Liver (tissue), 9 donors: Measurements from ENCODE around the gene FLAD1. TPM values are rescaled to one million over a fixed set of nuclear protein-coding genes. Genes with fewer than 3 reads are reported as not detected.

Experiments
- DNase-seq: peaks from one replicate; pipeline ENCODE4 v3.0.0-alpha.2; 2017; ENCODE audit warnings: low spot score
- H3K27ac ChIP-seq, 2 donors: one replicate each; pipeline ENCODE4 v1.7.0; 2013; ENCODE audit warnings: inconsistent platforms in 2 of 2, low read length in 2 of 2, control low read depth in 1 of 2, low read depth in 1 of 2, mild to moderate bottlenecking in 1 of 2
- H3K27me3 ChIP-seq, 4 donors: one replicate each; pipeline versions ENCODE4 v1.6.1 to v1.7.0; 2013; ENCODE audit warnings: low read length in 3 of 4, inconsistent platforms in 1 of 4, mild to moderate bottlenecking in 1 of 4, moderate library complexity in 1 of 4; ENCODE audit not compliant: control insufficient read depth in 4 of 4, insufficient read depth in 4 of 4
- H3K36me3 ChIP-seq, 4 donors: one replicate each; pipeline versions ENCODE4 v1.6.1 to v1.7.0; 2013; ENCODE audit warnings: low read length in 3 of 4, mild to moderate bottlenecking in 3 of 4, low read depth in 1 of 4, moderate library complexity in 1 of 4; ENCODE audit not compliant: control insufficient read depth in 4 of 4, insufficient read depth in 3 of 4
- H3K4me1 ChIP-seq, 4 donors: one replicate each; pipeline versions ENCODE4 v1.6.1 to v1.7.0; 2013; ENCODE audit warnings: low read length in 3 of 4, mild to moderate bottlenecking in 3 of 4, moderate library complexity in 1 of 4; ENCODE audit not compliant: control insufficient read depth in 4 of 4, insufficient read depth in 4 of 4
- H3K4me3 ChIP-seq, 3 donors: one replicate each; pipeline versions ENCODE4 v1.6.1 to v1.7.0; 2013; ENCODE audit warnings: low read length in 3 of 3, control low read depth in 1 of 3, low read depth in 1 of 3, mild to moderate bottlenecking in 1 of 3
- H3K9ac ChIP-seq, 2 donors: one replicate each; pipeline ENCODE4 v1.7.0; 2013; ENCODE audit warnings: low read length in 2 of 2, mild to moderate bottlenecking in 2 of 2, moderate library complexity in 2 of 2, control low read depth in 1 of 2, low read depth in 1 of 2
- H3K9me3 ChIP-seq, 4 donors: one replicate each; pipeline versions ENCODE4 v1.6.1 to v1.7.0; 2013; ENCODE audit warnings: low read length in 3 of 4; ENCODE audit not compliant: control insufficient read depth in 4 of 4
- CTCF ChIP-seq: fragments of 150-350 bp; IDR thresholded peaks from 2 replicates; pipeline ENCODE4 v1.5.1; 2017; ENCODE audit warnings: improper control_type of control experiment, low read depth, low read length; ENCODE audit not compliant: missing input control
- EGR1 ChIP-seq, 2 donors: IDR thresholded peaks; 2 replicates each; pipeline ENCODE4 v1.6.1; 2016 to 2018; ENCODE audit warnings: antibody characterized with exemption in 2 of 2, low read depth in 2 of 2
- FOXA1 ChIP-seq: IDR thresholded peaks from 2 replicates; pipeline ENCODE4 v1.6.1; 2016; ENCODE audit warnings: antibody characterized with exemption
- FOXA2 ChIP-seq: IDR thresholded peaks from 2 replicates; pipeline ENCODE4 v1.6.1; 2016; ENCODE audit warnings: antibody characterized with exemption
- GABPA ChIP-seq, 2 donors: IDR thresholded peaks in 1 of 2; conservative IDR thresholded peaks in 1 of 2; 2 replicates each; pipeline ENCODE4 v1.6.1; 2016; ENCODE audit warnings: antibody characterized with exemption in 2 of 2, mild to moderate bottlenecking in 1 of 2, moderate library complexity in 1 of 2
- HNF4A ChIP-seq, 2 donors: conservative IDR thresholded peaks; 2 replicates each; pipeline ENCODE4 v1.6.1; 2016; ENCODE audit warnings: antibody characterized with exemption in 2 of 2, mild to moderate bottlenecking in 2 of 2
- HNF4G ChIP-seq: IDR thresholded peaks from 2 replicates; pipeline ENCODE4 v1.6.1; 2016; ENCODE audit warnings: antibody characterized with exemption
- JUND ChIP-seq, 2 donors: IDR thresholded peaks; 2 replicates each; pipeline ENCODE4 v1.6.1; 2016; ENCODE audit warnings: antibody characterized with exemption in 2 of 2
- NR2F2 ChIP-seq: IDR thresholded peaks from 2 replicates; pipeline ENCODE4 v1.6.1; 2016; ENCODE audit warnings: antibody characterized with exemption
- RAD21 ChIP-seq, 2 donors: IDR thresholded peaks; 2 replicates each; pipeline ENCODE4 v1.6.1; 2016; ENCODE audit warnings: antibody characterized with exemption in 2 of 2, mild to moderate bottlenecking in 2 of 2
- RXRA ChIP-seq, 2 donors: IDR thresholded peaks; 2 replicates each; pipeline ENCODE4 v1.6.1; 2017 to 2018; ENCODE audit warnings: antibody characterized with exemption in 2 of 2, mild to moderate bottlenecking in 1 of 2
- TAF1 ChIP-seq: conservative IDR thresholded peaks from 2 replicates; pipeline ENCODE4 v1.6.1; 2016; ENCODE audit warnings: antibody characterized with exemption, mild to moderate bottlenecking
- YY1 ChIP-seq: IDR thresholded peaks from 2 replicates; pipeline ENCODE4 v1.6.1; 2016; ENCODE audit warnings: antibody characterized with exemption, mild to moderate bottlenecking
- WGBS: extraction: QIAGEN DNeasy Blood & Tissue Kit; methylation state at CpG from one replicate; pipeline ENCODE4 v1.1.7; 2013; 5-methylcytosine and 5-hydroxymethylcytosine counted together
- polyA plus RNA-seq, 2 donors: library from polyadenylated mRNA; stranded (reverse) in 1 of 2; unstranded in 1 of 2; fragments of 200-250 nt in 1 of 2; fragments of >200 nt in 1 of 2; fragmentation: Nextera tagmentation in 1 of 2; extraction: Ambion mirVana in 1 of 2; gene quantifications; one replicate each; pipeline versions ENCODE4 v1.2.1 to v1.2.3, GENCODE V29; 2013 to 2015
- total RNA-seq, 2 donors: library from RNA; depleted of rRNA; stranded (reverse); fragments of >200 nt; gene quantifications; one replicate each; pipeline ENCODE4 v1.2.3, GENCODE V29; 2014
- TF ChIP-seq, protein P1 (sequence below): IDR thresholded peaks from 2 replicates; pipeline ENCODE4 v1.6.1; 2016; ENCODE audit warnings: antibody characterized with exemption, mild to moderate bottlenecking
- TF ChIP-seq, protein P2 (sequence below): IDR thresholded peaks from 2 replicates; pipeline ENCODE4 v1.6.1; 2016; ENCODE audit warnings: antibody characterized with exemption
- TF ChIP-seq, protein P3 (sequence below): IDR thresholded peaks from 2 replicates; pipeline ENCODE4 v1.6.1; 2016; ENCODE audit warnings: antibody characterized with exemption
- TF ChIP-seq, protein P4 (sequence below): IDR thresholded peaks from 2 replicates; pipeline ENCODE4 v1.6.1; 2016; ENCODE audit warnings: antibody characterized with exemption
- donor health status: healthy.
- donor health status: healthy.
- donor health status: healthy.
- donor health status: healthy.
- donor health status: healthy.

FLAD1 gene
- total and polyA plus RNA-seq, 4 donors: 10.4 to 31.6 (median 22.5) TPM

- no peak overlapping the region for H3K9ac ChIP-seq
- peaks cover 7 to 43% (median 32%) of the 10 kb centered on the region in 4 donors for H3K36me3 ChIP-seq
- WGBS: 95% methylated on average over 3 of the region's 3 CpGs
- H3K4me3 ChIP-seq: no peak overlapping the region
- H3K27ac ChIP-seq: peak overlapping the region; percentile 89 to 99
- DNase-seq: no peak
- no peaks in the 10 kb centered on the region for H3K9me3 ChIP-seq
- TF ChIP-seq RXRA (IDR thresholded peaks at IDR 0.05) (no peak), HNF4A (conservative IDR thresholded peaks at IDR 0.05) (no peak), TAF1 (no peak)
- H3K27me3 ChIP-seq: no peaks in the 10 kb centered on the region
- peaks cover 13 to 48% (median 26%) of the 10 kb centered on the region in 4 donors for H3K4me1 ChIP-seq
These were observed 14.4 kb upstream of the FLAD1 start for GRCh38 chr1:154968731-154969130.

GRCh38 chr1:154969246-154969645 is 13.9 kb upstream of the FLAD1 start:
- 73% methylated on average over 5 of the region's 5 CpGs for WGBS
- Histone ChIP-seq H3K9me3 (no peaks in the 10 kb centered on the region), H3K36me3 (peaks cover 7 to 38% (median 30%) of the 10 kb centered on the region in 4 donors), H3K4me1 (peaks cover 13 to 44% (median 26%) of the 10 kb centered on the region in 4 donors), H3K27me3 (no peaks in the 10 kb centered on the region), H3K4me3 (peak overlapping the region in 1 of 3 donors; percentile 37), H3K9ac (no peak overlapping the region), H3K27ac (peak overlapping the region; percentile 89 to 99)
- DNase-seq: no peak
- TF ChIP-seq, protein P1, sequence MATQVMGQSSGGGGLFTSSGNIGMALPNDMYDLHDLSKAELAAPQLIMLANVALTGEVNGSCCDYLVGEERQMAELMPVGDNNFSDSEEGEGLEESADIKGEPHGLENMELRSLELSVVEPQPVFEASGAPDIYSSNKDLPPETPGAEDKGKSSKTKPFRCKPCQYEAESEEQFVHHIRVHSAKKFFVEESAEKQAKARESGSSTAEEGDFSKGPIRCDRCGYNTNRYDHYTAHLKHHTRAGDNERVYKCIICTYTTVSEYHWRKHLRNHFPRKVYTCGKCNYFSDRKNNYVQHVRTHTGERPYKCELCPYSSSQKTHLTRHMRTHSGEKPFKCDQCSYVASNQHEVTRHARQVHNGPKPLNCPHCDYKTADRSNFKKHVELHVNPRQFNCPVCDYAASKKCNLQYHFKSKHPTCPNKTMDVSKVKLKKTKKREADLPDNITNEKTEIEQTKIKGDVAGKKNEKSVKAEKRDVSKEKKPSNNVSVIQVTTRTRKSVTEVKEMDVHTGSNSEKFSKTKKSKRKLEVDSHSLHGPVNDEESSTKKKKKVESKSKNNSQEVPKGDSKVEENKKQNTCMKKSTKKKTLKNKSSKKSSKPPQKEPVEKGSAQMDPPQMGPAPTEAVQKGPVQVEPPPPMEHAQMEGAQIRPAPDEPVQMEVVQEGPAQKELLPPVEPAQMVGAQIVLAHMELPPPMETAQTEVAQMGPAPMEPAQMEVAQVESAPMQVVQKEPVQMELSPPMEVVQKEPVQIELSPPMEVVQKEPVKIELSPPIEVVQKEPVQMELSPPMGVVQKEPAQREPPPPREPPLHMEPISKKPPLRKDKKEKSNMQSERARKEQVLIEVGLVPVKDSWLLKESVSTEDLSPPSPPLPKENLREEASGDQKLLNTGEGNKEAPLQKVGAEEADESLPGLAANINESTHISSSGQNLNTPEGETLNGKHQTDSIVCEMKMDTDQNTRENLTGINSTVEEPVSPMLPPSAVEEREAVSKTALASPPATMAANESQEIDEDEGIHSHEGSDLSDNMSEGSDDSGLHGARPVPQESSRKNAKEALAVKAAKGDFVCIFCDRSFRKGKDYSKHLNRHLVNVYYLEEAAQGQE: no peak
- TF ChIP-seq TAF1 (no peak), NR2F2 (no peak), YY1 (no peak), RAD21 (IDR thresholded peaks at IDR 0.05) (no peak), GABPA (IDR thresholded peaks at IDR 0.05 in 1 of 2, conservative IDR thresholded peaks at IDR 0.05 in 1 of 2) (no peak), EGR1 (IDR thresholded peaks at IDR 0.05; ENCODE audit: low read depth in 2 of 2) (no peak), JUND (IDR thresholded peaks at IDR 0.05) (no peak), FOXA2 (no peak), RXRA (IDR thresholded peaks at IDR 0.05) (no peak), HNF4G (no peak), CTCF (no peak), FOXA1 (no peak), HNF4A (conservative IDR thresholded peaks at IDR 0.05) (no peak)
- TF ChIP-seq, protein P2, sequence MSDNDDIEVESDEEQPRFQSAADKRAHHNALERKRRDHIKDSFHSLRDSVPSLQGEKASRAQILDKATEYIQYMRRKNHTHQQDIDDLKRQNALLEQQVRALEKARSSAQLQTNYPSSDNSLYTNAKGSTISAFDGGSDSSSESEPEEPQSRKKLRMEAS: no peak
- TF ChIP-seq, protein P3, sequence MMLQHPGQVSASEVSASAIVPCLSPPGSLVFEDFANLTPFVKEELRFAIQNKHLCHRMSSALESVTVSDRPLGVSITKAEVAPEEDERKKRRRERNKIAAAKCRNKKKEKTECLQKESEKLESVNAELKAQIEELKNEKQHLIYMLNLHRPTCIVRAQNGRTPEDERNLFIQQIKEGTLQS: no peak
- TF ChIP-seq, protein P4, sequence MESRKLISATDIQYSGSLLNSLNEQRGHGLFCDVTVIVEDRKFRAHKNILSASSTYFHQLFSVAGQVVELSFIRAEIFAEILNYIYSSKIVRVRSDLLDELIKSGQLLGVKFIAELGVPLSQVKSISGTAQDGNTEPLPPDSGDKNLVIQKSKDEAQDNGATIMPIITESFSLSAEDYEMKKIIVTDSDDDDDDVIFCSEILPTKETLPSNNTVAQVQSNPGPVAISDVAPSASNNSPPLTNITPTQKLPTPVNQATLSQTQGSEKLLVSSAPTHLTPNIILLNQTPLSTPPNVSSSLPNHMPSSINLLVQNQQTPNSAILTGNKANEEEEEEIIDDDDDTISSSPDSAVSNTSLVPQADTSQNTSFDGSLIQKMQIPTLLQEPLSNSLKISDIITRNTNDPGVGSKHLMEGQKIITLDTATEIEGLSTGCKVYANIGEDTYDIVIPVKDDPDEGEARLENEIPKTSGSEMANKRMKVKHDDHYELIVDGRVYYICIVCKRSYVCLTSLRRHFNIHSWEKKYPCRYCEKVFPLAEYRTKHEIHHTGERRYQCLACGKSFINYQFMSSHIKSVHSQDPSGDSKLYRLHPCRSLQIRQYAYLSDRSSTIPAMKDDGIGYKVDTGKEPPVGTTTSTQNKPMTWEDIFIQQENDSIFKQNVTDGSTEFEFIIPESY: no peak
